Tibial nerve (tissue), 4 donors: ENCODE data around the gene SS18. TPM values are rescaled to one million over a fixed set of nuclear protein-coding genes. Genes with fewer than 3 reads are reported as not detected.
"Not testable (repeated sequence)": the region's sequence is repeated elsewhere in the genome, so short reads cannot be mapped to it uniquely, and the experiment has no call there.

Experiments used
- DNase-seq, 2 donors: peaks; one replicate each; pipeline ENCODE4 v3.0.0-alpha.2; 2019; ENCODE audit warnings: low spot score in 2 of 2
- H3K27ac ChIP-seq, 4 donors: fragments of 200-600 bp; sonication (generic) in 3 of 4; one replicate each; pipeline ENCODE4 v1.5.1; 2017 to 2019; ENCODE audit warnings: mild to moderate bottlenecking in 1 of 4
- H3K27me3 ChIP-seq, 2 donors: fragments of 200-600 bp; sonication (generic) in 1 of 2; one replicate each; pipeline versions ENCODE4 v1.5.1 to v1.6.0; 2017 to 2019
- H3K36me3 ChIP-seq, 3 donors: fragments of 200-600 bp; sonication (generic); one replicate each; pipeline ENCODE4 v1.5.1; 2018 to 2019
- H3K4me1 ChIP-seq, 4 donors: fragments of 200-600 bp; sonication (generic) in 3 of 4; one replicate each; pipeline ENCODE4 v1.5.1; 2017 to 2019
- H3K4me3 ChIP-seq, 4 donors: fragments of 200-600 bp; sonication (generic) in 3 of 4; one replicate each; pipeline ENCODE4 v1.5.1; 2017 to 2019; ENCODE audit warnings: mild to moderate bottlenecking in 1 of 4, moderate library complexity in 1 of 4
- H3K9me3 ChIP-seq, 4 donors: fragments of 200-600 bp; sonication (generic) in 3 of 4; one replicate each; pipeline ENCODE4 v1.5.1; 2017 to 2019
- EP300 ChIP-seq, 2 donors: sonication (generic); formaldehyde crosslinking; IDR thresholded peaks; one replicate each; pipeline ENCODE4 v1.6.1; 2017; ENCODE audit warnings: antibody characterized with exemption in 2 of 2, mild to moderate bottlenecking in 1 of 2
- POLR2A ChIP-seq, 2 donors: fragments of 450-650 bp; IDR thresholded peaks; one replicate each; pipeline ENCODE4 v1.6.1; 2017; ENCODE audit warnings: antibody characterized with exemption in 2 of 2, mild to moderate bottlenecking in 2 of 2, moderate library complexity in 2 of 2
- WGBS, 2 donors: methylation state at CpG; one replicate each; pipeline ENCODE4 v1.1.5; 2018; 5-methylcytosine and 5-hydroxymethylcytosine counted together
- total RNA-seq, 4 donors: library from RNA; depleted of rRNA; stranded (reverse); fragments of >200 nt; gene quantifications; one replicate each; pipeline ENCODE4 v1.1.0, GENCODE V29; 2016
- TF ChIP-seq, protein P1 (sequence below), 5 experiments: fragments of 200-600 bp in 3 of 5; fragments of 450-650 bp in 2 of 5; sonication (generic) in 3 of 5; IDR thresholded peaks; one replicate each; pipeline ENCODE4 v1.5.1; 2016 to 2019; ENCODE audit warnings: antibody characterized with exemption in 5 of 5, mild to moderate bottlenecking in 3 of 5, moderate library complexity in 2 of 5

SS18 gene
- total RNA-seq, 4 donors from 2014 or later: 104 to 189 (median 125) TPM

DNA sequence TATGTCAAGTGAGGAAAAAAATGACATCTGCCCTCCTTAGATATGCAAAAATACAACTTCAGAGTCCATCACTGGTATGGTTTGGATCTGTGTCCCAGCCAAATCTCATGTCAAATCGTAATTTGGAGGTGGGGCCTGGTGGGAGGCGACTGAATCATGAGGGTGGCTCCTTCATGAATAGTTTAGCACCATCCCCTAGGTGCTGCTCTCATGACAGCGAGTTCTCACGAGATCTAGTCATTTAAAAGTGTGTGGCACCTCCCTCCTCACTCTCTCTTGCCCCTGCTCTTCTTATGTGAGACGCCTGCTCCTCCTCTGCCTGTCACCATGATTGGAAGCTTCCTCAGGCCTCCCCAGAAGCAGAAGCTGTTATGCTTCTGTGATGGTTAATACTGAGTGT, 37.4 kb upstream of the SS18 start:
- no peaks in the 10 kb centered on the region for H3K36me3 ChIP-seq
- H3K4me3 ChIP-seq: no peak overlapping the region
- H3K9me3 ChIP-seq: peaks cover 0 to 13% (median 0%) of the 10 kb centered on the region in 4 donors
- no peaks in the 10 kb centered on the region for H3K4me1 ChIP-seq
- WGBS, 2 donors: 74 to 82% methylated on average over 5 of the region's 5 CpGs
- H3K27ac ChIP-seq: no peak overlapping the region
- TF ChIP-seq, protein P1, sequence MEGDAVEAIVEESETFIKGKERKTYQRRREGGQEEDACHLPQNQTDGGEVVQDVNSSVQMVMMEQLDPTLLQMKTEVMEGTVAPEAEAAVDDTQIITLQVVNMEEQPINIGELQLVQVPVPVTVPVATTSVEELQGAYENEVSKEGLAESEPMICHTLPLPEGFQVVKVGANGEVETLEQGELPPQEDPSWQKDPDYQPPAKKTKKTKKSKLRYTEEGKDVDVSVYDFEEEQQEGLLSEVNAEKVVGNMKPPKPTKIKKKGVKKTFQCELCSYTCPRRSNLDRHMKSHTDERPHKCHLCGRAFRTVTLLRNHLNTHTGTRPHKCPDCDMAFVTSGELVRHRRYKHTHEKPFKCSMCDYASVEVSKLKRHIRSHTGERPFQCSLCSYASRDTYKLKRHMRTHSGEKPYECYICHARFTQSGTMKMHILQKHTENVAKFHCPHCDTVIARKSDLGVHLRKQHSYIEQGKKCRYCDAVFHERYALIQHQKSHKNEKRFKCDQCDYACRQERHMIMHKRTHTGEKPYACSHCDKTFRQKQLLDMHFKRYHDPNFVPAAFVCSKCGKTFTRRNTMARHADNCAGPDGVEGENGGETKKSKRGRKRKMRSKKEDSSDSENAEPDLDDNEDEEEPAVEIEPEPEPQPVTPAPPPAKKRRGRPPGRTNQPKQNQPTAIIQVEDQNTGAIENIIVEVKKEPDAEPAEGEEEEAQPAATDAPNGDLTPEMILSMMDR (IDR thresholded peaks at IDR 0.05): no peak
- TF ChIP-seq EP300 (IDR thresholded peaks at IDR 0.05): no peak
- no peak for TF ChIP-seq POLR2A (IDR thresholded peaks at IDR 0.05)
- no peaks in the 10 kb centered on the region for H3K27me3 ChIP-seq
- no peak for DNase-seq

DNA sequence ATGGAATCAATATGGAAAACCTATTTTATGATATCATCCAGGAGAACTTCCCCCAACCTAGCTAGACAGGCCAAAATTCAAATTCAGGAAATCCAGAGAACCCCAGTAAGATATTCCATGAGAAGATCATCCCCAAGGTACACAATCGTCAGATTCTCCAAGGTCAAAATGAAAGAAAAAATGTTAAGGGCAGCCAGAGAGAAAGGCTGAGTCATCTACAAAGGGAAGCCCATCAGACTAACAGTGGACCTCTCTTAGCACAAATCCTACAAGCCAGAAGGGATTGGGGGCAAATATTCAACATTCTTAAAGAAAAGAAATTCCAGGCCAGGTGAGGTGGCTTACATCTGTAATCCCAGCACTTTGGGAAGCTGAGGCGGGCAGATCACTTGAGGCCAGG, 31.6 kb upstream of the SS18 start:
- WGBS, 2 donors: 86 to 89% methylated on average over 2 of the region's 2 CpGs
- H3K4me1 ChIP-seq, DNase-seq, H3K4me3 ChIP-seq, H3K36me3 ChIP-seq, H3K27me3 ChIP-seq, H3K27ac ChIP-seq: not testable (repeated sequence)
- H3K9me3 ChIP-seq: peaks cover 0 to 16% (median 0%) of the 10 kb centered on the region in 4 donors

DNA sequence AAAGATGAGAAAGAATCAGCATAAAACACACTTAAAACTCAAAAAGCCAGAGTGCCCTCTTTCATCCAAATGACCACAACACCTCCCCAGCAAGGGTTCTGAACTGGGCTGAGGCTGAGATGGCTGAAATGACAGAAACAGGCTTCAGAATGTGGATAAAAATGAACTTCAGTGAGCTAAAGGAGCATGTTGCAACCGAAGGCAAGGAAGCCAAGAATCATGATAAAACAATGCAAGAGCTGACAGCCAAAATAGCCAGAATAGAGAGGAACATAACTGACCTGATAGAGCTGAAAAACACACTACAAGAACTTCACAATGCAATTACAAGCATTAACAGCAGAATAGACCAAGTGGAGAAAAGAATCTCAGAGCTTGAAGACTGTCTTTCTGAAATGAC, 31.1 kb upstream of the SS18 start:
- Histone ChIP-seq H3K9me3 (peaks cover 0 to 16% (median 0%) of the 10 kb centered on the region in 4 donors), H3K36me3 (no peaks in the 10 kb centered on the region), H3K27me3 (no peaks in the 10 kb centered on the region), H3K4me3 (no peak overlapping the region), H3K4me1 (no peaks in the 10 kb centered on the region), H3K27ac (no peak overlapping the region)
- TF ChIP-seq, protein P1 (IDR thresholded peaks at IDR 0.05): no peak
- TF ChIP-seq POLR2A (IDR thresholded peaks at IDR 0.05): no peak
- DNase-seq: no peak
- WGBS, 2 donors: 73 to 89% methylated on average over 1 of the region's 1 CpG

DNA sequence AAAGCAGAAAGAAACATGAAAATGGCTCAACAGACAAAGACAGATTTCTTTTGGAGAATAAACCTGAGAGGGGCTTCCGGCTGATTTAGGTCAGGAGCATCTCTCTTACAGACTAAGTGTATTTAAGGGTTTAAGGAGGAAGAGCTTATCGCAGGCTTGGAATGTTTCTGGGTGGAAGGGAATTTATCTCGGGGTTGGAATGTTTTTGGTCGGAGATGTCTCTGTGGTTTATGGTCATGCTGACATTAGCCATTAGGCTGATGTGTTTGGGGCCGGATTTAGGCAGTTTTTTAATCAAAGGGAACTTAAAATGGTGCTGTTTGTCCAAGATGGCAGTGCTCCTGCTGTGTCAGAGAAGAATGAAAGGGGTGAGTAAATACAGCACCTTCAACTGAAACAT, 28.8 kb upstream of the SS18 start:
- Histone ChIP-seq H3K27me3 (no peaks in the 10 kb centered on the region), H3K4me3 (no peak overlapping the region), H3K27ac (no peak overlapping the region), H3K9me3 (peaks cover 0 to 14% (median 0%) of the 10 kb centered on the region in 4 donors), H3K36me3 (no peaks in the 10 kb centered on the region), H3K4me1 (no peaks in the 10 kb centered on the region)
- 86 to 88% methylated on average over 5 of the region's 5 CpGs for WGBS, 2 donors
- no peak for DNase-seq
- TF ChIP-seq POLR2A (IDR thresholded peaks at IDR 0.05): no peak
- TF ChIP-seq, protein P1 (IDR thresholded peaks at IDR 0.05): no peak
- TF ChIP-seq EP300 (IDR thresholded peaks at IDR 0.05): no peak

DNA sequence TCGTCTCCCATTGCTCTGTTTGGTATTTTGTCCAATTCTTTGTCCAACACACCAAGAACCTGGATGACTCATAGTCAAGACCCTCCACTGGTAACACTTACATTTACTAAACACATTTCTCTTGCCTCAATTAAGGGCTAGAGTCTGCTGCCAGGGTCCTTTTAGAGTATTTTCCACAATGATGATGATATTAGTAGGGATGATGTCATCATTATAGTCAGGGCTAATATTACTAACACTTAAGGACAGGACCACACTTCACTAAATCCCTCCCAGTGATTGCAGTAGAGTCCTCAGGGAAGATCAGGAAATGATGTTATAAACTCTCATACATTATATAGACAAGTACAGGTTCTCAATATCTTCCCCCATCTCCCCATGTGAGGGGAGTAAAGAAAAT, 13.6 kb upstream of the SS18 start:
- Histone ChIP-seq H3K9me3 (peaks cover 0 to 3% (median 0%) of the 10 kb centered on the region in 4 donors), H3K27me3 (no peaks in the 10 kb centered on the region), H3K4me3 (no peak overlapping the region), H3K27ac (no peak overlapping the region), H3K4me1 (no peaks in the 10 kb centered on the region), H3K36me3 (no peaks in the 10 kb centered on the region)
- DNase-seq: no peak
- no peak for TF ChIP-seq EP300 (IDR thresholded peaks at IDR 0.05)
- TF ChIP-seq, protein P1 (IDR thresholded peaks at IDR 0.05): no peak
- no peak for TF ChIP-seq POLR2A (IDR thresholded peaks at IDR 0.05)
- 70 to 88% methylated on average over 1 of the region's 1 CpG for WGBS, 2 donors

DNA sequence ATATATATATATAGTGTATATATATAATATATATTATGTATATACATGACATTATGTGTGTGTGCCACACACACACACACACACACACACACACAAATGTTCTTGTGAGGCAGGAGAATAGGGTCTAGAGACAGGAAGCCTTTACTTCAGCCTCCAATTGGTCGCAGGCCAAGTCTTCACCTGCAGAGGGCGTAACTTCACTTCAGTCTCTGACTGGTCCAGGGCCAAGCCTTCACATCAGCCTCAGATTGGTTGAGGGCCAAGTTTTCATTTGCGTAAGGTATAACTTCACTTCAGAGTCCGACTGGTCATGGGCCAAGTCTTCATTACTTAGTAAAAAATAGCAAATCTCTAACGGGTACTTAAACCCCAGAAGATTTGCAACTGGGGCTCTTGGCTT, 13.2 kb upstream of the SS18 start:
- Histone ChIP-seq H3K27ac (no peak overlapping the region), H3K4me3 (no peak overlapping the region), H3K27me3 (no peaks in the 10 kb centered on the region), H3K36me3 (no peaks in the 10 kb centered on the region), H3K9me3 (no peaks in the 10 kb centered on the region), H3K4me1 (no peaks in the 10 kb centered on the region)
- TF ChIP-seq, protein P1 (IDR thresholded peaks at IDR 0.05): no peak
- no peak for TF ChIP-seq EP300 (IDR thresholded peaks at IDR 0.05)
- TF ChIP-seq POLR2A (IDR thresholded peaks at IDR 0.05): no peak
- no peak for DNase-seq
- 75 to 83% methylated on average over 5 of the region's 5 CpGs for WGBS, 2 donors
